ENCODE results near the gene ARSI.

ARSI gene

GRCh38 chr5:150309101-150309885 lies 6.6 kb upstream of the ARSI start:
- DNase-seq (ENCODE audit: low read depth in 1 of 2, low spot score in 1 of 2): no peak

GRCh38 chr5:150307617-150308426 lies 5.1 kb upstream of the ARSI start:
- no peak for DNase-seq (ENCODE audit: low read depth in 1 of 2, low spot score in 1 of 2)

GRCh38 chr5:150306775-150307174 lies 4.1 kb upstream of the ARSI start:
- DNase-seq (ENCODE audit: low read depth in 1 of 2, low spot score in 1 of 2): no peak

- no peak for DNase-seq (ENCODE audit: low read depth in 1 of 2, low spot score in 1 of 2)
Observed at GRCh38 chr5:150305557-150305956, 2.9 kb upstream of the ARSI start.

- DNase-seq (ENCODE audit: low read depth in 1 of 2, low spot score in 1 of 2): no peak
Observed at GRCh38 chr5:150305095-150305494, 2.4 kb upstream of the ARSI start.

GRCh38 chr5:150304481-150305081 lies 1.9 kb upstream of the ARSI start:
- no peak for DNase-seq (ENCODE audit: low read depth in 1 of 2, low spot score in 1 of 2)

GRCh38 chr5:150303660-150304386 lies 1.1 kb upstream of the ARSI start:
- DNase-seq (ENCODE audit: low read depth in 1 of 2, low spot score in 1 of 2): no peak

- no peak for DNase-seq (ENCODE audit: low read depth in 1 of 2, low spot score in 1 of 2)
Observed at GRCh38 chr5:150303070-150303615, 438 bp upstream of the ARSI start.

- no peak for DNase-seq (ENCODE audit: low read depth in 1 of 2, low spot score in 1 of 2)
Observed at GRCh38 chr5:150301901-150302300, 804 bp downstream of the ARSI start.

- no peak for DNase-seq (ENCODE audit: low read depth in 1 of 2, low spot score in 1 of 2)
Observed at GRCh38 chr5:150301170-150301505, 1.6 kb downstream of the ARSI start.

- DNase-seq (ENCODE audit: low read depth in 1 of 2, low spot score in 1 of 2): no peak
Observed at GRCh38 chr5:150300496-150301169, 2.1 kb downstream of the ARSI start.

- no peak for DNase-seq (ENCODE audit: low read depth in 1 of 2, low spot score in 1 of 2)
Observed at GRCh38 chr5:150299571-150300327, 3.0 kb downstream of the ARSI start.

GRCh38 chr5:150298701-150299451 lies 3.8 kb downstream of the ARSI start:
- DNase-seq (ENCODE audit: low read depth in 1 of 2, low spot score in 1 of 2): no peak

- no peak for DNase-seq (ENCODE audit: low read depth in 1 of 2, low spot score in 1 of 2)
Observed at GRCh38 chr5:150297934-150298595, 4.6 kb downstream of the ARSI start.

- no peak for DNase-seq (ENCODE audit: low read depth in 1 of 2, low spot score in 1 of 2)
Observed at GRCh38 chr5:150297236-150297890, 5.3 kb downstream of the ARSI start.

- DNase-seq (ENCODE audit: low read depth in 1 of 2, low spot score in 1 of 2): no peak
Observed at GRCh38 chr5:150296496-150296895, 6.2 kb downstream of the ARSI start.

GRCh38 chr5:150295741-150296486 lies 6.8 kb downstream of the ARSI start:
- DNase-seq (ENCODE audit: low read depth in 1 of 2, low spot score in 1 of 2): no peak

Measured in activated T-helper 1 cell treated with anti-CD3 and anti-CD28 coated beads, Interleukin-2, amount 50 U/mL, for 16 hours (primary cell).